ENCODE results near the gene TMEM215.

Gene TMEM215

GRCh38 chr9:32832346-32832745 is 49.0 kb downstream of the TMEM215 start:
- TF ChIP-seq CTCF (IDR thresholded peaks at IDR 0.05; ENCODE audit: low read depth, low read length): no peak
- H3K4me3 ChIP-seq (ENCODE audit: low read depth, low read length): no peak overlapping the region
